Measurements from ENCODE around the gene SCNN1B.
"Not testable (repeated sequence)": the region's sequence is repeated elsewhere in the genome, so short reads cannot be mapped to it uniquely, and the experiment has no call there.

Gene SCNN1B, protein sequence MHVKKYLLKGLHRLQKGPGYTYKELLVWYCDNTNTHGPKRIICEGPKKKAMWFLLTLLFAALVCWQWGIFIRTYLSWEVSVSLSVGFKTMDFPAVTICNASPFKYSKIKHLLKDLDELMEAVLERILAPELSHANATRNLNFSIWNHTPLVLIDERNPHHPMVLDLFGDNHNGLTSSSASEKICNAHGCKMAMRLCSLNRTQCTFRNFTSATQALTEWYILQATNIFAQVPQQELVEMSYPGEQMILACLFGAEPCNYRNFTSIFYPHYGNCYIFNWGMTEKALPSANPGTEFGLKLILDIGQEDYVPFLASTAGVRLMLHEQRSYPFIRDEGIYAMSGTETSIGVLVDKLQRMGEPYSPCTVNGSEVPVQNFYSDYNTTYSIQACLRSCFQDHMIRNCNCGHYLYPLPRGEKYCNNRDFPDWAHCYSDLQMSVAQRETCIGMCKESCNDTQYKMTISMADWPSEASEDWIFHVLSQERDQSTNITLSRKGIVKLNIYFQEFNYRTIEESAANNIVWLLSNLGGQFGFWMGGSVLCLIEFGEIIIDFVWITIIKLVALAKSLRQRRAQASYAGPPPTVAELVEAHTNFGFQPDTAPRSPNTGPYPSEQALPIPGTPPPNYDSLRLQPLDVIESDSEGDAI

DNA sequence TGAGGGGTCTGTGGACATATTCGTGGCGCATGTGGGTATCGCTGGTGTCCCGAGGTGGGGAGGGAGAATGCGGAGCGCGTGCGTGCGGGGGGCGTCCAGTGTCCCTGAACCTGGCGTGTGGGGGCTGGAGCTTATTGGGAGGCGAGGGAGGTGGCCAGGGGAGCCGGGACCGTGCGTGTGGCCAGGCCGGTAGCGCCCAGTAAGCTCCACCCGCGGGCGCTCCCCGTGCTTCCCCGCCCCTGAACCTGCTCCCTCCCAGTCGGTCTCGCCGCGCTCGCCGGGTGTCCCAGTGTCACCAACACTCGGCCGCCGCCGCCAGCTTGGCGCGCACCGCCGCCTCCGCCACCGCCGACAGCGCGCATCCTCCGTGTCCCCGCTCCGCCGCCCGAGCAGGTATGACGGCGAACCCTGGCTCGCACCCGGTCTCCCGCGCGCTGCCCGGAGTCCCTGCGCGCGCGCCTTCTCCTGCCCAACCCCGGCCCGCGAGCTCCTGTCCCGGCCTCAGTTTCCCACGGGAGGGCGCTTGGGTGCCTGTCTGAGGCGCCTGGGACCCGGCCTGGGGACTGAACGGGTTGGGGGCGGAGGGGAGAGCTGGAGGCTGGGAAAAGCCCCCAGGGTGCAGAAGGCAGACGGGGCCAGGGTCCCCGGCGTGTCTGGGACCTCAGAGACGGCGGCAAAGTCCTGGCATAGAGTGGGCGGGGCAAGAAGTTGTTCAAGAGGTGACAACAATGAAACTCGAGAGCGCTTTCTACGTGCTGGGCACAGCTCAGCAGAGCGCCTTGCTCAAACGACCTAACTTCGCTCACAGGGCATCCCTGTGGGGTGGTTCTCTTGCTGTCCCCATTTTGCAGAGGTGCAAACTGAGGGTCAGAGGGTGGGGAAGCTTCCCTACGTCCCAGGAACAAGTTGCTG, at the start of gene SCNN1B:
TSS of gene SCNN1B (plus strand) at position 258 of the 912 bp plus-strand sequence. CDS start 46,298 bp downstream, outside the sequence.
- DNase-seq = peak in 1 of 2 experiments; percentile 26

DNA sequence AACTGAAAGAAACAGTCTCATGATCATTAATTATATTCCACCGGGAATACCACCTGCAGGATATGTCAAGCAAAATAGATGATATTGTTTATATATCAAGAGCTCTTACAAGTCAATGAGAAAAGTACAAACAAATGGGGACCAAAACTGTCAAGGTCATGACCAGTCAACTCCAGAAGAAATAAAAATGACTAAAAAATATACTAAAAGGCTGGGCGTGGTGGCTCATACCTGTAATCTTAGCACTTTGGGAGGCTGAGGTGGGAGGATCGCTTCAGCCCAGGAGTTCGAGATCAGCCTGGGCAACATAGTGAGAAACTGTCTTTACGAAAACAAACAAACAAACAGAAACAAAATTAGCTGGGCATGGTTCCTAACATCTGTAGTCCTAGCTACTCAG, 49.8 kb upstream of the SCNN1B start:
- no peak for DNase-seq

DNA sequence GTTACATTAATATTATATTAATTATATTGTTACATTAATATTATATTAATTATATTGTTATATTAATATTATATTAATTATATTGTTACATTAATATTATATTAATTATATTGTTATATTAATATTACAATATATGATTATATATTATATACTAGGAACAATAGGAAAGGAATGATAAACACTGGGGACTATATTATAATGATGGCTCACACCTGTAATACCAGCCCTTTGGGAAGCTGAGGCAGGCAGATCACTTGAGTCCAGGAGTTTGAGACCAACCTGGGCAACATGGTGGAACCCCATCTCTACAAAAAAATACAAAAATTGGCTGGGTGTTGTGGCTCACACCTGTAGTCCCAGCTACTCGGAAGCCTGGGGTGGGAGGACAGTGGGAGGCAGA, 48.5 kb upstream of the SCNN1B start:
- DNase-seq = not testable (repeated sequence)

DNA sequence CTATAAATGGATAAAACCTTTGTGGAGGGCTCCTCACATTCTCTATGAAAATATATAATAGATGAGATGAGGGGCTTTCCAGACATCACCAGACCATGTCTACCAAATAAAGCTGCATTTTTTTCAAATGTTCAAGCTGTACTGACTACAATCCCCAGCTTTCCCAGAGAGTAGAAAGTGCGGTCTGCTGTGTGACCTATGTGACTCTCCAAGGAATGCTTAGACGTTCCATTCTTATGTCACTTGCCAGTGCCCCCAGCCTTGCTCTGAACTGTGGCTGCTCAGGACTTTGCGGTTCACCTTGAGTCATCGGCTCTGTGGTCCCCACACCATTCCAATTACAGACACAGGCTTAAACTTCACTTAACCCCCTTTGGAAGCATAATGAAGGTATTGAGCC, 47.8 kb upstream of the SCNN1B start:
- no peak for DNase-seq

DNA sequence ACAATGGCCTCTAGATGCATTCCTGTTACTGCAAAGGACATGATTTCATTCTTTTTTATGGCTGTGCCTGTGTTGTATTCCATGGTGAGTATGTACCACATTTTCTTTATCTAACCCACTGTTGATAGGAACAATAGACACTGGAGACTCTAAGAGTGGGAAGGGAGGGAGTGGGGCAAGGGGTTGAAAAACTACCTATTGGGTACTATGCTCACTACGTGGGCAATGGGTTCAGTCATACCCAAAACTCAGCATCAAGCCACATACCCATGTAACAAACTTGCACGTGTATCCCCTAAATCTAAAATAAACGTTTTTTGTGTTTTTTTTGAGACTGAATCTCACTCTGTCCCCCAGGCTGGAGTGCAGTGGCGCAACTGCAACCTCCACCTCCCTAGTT, 47.1 kb upstream of the SCNN1B start:
- no peak for DNase-seq

DNA sequence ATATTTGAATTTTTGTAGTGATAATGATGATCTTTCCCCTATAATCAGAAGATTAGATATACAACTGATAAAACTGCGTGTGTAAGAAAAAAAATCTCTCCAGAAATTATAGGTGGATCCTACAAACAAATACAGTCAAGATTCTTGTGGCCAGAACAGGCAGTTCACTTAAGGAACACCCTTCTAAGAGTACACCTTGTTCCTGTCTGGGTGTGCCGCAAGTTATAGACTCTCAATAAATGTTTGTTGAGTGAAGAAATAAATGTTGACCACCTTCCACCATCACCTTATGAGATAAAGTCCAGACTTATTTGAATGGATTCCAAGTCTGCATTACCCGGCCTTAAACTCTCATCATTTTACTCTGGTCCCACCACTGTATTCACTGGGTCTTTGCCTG, 45.7 kb upstream of the SCNN1B start:
- DNase-seq = no peak

DNA sequence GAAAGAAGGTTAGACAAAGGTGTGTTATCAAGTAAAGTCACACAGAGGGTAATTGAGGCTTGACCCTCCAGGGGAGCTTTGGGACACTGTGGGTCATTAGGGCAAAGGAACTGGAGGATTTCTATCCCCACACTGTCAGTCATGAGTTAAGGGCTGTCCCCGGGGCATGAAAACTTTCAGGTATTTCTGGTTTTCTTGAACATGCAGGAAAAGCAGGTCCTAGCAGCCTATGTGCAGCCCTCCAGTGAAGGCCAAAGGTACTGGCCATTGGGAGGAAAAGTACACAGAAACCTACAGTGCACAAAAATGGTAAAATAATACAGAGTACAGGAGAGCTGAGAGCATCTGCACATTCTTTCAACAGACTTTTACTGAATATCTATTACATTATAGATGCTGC, 44.4 kb upstream of the SCNN1B start:
- DNase-seq = no peak

DNA sequence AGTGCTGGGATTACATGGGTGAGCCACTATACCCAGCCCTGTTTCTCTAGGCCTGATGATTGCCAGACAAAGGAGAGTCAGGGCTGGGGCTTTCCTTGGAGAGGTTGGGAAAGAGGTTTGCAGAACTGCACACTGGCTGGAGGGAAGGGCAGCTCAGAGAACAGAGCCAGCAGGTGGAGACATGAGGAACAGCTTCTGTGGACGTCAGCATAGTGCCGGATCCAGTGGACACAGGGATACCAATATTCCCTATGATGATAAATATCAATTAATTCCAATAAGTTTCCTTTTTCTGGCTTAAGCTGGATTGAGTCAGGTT, 43.2 kb upstream of the SCNN1B start:
- no peak for DNase-seq

DNA sequence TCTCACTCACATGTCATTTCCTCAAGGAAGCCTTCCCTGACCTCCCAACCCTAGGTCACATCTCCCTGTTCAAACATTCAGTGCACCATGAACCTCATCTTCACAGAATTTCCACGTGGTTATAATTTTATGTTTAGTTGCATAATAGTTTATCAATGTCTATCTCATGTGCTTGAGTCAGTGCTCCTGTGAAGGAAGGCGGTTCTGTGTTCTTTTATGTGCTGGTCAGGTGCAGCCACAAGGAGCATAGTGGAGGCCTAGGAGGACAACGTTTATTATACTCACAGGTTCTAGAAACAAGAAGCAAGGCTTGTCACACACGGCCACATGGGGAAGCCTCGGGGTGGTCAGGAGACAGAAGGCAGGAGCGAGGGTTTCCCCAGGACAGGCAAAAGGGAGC, 34.5 kb upstream of the SCNN1B start:
- DNase-seq = no peak

DNA sequence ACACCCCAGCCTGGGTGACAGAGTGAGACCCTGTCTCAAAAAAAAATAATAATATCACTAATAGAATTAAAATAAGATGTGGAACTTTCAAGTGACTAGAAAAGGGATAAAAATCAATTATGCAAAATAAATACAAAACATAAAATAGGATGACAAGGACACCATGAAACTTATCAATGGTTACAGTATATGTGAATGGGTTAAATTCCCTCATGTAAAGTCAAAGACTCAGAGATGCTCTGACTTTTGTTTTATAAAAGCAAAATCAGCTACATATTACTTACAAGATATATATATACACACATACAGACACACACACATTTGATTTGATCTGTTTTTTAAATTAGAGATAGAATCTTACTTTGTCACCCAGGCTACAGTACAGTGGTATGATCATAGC, 33.5 kb upstream of the SCNN1B start:
- DNase-seq = no peak

DNA sequence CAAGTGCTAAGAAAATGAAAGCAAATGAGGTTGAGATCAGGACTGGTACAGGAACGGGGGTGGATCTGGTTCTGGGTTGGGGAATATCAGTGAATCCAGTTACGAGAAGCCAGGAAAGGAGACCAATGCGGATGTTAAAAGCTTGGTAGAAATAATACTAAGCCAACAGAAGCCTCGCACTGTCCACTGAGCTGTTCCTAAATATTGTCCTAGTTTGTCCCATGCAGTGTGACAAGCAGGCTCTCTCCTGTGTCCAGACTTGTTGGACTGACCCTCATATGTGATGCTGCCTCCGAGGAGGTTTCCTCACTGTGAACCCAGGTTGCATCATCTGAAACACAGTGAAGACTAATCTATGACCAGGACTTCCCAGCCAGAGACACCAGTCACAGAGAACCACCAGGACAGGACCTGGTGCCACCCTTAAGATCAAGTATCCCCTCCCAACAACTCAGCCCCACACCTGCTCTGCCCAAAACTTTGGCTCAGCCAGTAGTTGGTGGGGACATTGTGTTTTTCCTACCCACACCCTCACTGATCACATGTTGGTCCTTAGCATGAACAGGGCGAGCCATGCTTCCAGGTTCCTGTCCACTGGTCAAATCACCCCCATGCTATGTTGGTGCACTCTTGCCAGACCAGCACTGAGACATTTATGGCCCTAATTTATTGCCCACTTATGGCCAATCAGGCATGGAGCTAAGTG, 32.7 kb upstream of the SCNN1B start:
- DNase-seq = no peak

DNA sequence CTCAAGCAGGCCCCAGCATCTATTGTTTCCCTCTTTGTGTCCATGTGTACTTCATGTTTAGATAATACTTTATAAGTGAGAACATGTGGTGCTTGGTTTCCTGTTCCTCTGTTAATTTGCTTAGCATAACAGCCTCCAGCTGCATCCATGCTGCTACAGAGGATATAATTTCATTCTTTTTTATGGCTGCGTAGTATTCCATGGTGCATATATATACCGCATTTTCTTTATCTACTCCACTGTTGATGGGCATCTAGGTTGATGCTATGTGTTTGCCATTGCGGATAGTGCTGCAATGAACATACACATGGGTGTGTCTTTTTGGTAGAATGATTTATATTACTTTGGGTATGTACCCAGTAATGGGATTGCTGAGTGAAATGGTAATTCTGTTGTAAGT, 31.4 kb upstream of the SCNN1B start:
- no peak for DNase-seq

DNA sequence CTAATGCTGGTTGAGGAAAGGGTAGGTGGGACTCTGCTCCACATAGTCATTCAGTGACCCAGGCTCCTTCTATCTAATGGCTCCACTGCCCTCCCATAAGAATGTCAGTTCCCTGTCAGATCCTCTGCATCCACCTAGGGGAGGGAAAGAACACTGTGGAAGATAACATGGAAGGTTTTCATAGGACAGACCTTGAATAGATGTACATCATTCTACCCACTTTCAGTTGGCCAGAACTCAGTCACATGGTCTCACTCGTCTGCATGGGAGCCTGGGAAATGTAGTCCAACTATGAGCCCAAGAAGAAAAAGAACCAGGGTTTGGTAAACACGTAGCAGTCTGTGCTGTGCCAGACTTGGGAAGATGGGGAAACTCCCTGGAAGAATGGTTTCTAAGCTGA, 27.1 kb upstream of the SCNN1B start:
- no peak for DNase-seq

DNA sequence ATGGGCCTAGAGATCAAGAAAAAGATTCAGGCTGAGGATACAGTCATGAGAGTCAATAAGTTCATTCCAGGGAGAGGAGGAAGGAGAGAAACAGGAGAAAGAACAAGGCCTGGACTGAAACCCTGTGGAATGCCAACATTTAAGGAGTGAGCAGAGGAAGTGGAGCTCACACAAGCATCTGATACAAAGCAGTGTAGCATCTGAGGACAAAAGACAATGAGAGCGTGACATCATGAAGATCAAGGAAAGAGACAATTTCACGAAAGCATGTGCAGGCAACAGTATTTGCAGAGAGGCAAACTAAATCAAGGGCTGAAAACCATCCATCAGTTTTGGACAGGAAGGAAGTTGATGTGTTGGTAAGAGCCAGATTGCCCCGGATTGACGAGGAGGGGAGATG, 25.3 kb upstream of the SCNN1B start:
- DNase-seq = no peak

DNA sequence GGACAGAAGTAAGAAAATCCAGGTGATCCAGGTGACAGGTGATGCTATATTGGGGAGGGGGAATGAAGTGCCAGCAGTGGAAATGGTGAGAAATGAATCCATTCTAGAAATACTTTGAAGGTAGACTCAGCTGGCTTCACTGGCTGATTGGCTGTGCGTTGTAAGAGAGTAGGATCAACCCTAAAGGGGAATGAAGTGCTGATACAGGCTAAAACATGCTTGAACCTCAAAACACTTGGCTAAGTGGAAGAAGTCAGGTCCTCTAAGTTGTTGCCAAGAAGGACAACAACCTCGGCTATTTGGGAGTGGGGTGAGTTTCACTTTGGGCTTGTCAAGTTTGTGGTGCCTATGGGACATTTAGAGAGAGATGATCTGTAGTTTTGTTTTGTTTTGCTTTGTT, 24.1 kb upstream of the SCNN1B start:
- DNase-seq = no peak

DNA sequence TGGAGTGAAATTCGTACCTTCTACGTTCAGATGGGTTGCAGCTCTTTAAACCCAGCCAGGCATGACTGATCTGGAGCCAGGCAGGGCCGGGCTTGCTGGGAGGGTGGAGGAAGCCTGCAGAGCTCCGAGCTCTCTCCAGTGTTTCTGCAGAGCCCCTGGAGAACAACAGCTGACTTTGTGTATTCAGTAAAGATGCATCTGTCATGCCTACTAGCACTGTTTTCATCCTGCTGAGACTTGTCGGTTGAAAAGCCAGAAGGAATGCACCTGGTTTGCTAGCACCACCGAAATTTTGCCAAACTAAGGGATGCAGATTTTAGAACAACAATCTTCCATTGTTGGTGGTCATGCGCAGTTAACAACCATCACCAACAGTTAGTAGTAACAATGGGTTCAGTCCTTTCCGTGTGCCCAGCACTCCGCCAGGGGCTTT, 22.4 kb upstream of the SCNN1B start:
- peak; percentile 70 to 84 for DNase-seq

DNA sequence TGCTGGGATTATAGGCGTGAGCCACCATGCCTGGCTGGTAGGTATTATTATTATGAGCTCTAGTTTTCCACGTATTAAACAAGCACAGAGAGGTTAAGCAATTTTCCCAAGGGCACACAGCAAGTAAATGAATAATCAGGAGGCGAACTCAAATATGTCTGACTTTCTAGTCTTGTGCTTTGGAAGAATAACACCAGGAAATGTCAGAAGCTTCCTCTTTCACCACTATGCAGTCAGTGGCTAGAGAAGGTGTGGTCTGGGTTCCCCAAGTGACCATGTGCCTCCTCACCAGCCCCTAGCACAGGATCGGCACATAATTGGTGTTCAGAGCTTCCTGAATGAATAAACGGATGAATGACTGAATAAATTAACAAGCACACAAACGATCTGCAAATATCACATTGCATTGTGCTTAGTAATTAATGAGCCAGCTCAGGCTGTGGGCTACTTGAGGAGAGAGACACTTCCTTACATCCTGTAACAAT, 21.6 kb upstream of the SCNN1B start:
- no peak for DNase-seq

DNA sequence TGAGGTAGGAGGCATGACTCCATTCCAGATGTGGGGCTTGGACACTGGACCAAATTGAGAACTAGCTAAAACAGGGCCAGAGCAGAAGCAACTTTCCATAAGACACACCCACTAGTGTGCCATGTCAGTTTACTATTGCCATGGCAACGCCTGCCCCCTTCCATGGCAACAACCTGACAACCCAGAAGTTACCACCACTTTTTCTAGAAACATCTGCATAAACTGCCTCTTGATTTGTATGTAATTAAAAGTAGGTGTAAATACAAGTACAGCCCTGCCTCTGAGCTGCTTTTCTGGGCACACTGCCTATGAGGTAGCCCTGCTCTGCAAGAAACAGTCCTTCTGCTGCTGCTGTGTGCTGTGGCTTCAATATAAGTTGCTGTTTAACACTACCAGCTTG, 19.5 kb upstream of the SCNN1B start:
- DNase-seq = peak in 1 of 2 experiments; percentile 19

DNA sequence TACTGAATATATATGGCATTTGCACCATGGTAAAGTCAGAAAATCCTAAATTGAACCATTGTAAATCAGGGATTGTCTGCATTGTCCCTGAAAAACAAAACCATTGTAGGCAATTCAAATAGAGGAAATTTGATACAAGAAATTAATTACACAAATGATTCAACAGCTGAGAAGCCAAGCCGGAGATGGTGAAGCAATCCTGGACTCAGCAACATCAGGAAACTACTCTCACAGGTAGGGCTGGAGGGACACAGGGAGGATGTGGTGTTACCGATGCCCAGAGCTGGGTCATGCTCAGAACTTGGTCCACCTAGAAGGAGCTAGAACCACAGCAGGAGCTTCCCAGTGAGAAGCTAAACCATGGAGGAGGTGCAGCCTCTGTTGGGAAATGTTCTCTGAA, 18.5 kb upstream of the SCNN1B start:
- DNase-seq = no peak

DNA sequence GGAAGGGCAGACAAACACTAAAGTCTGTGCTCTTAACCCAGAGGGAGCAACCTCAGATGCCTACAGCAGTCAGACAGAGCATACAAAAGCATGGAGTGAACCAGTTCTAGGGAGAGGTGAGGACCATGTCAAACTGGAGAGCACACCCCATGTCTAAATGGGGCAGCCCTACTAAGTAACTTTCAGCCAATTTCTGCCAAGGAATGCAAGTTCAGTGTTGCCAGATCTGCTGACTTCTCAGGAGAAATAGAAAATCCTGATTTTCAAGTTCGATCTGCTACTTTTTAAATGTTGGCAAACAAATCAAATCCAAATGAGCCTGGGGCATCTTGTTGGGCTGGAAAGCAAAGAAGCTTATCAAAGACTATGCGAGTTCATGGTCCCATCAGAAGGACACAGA, 17.5 kb upstream of the SCNN1B start:
- no peak for DNase-seq

DNA sequence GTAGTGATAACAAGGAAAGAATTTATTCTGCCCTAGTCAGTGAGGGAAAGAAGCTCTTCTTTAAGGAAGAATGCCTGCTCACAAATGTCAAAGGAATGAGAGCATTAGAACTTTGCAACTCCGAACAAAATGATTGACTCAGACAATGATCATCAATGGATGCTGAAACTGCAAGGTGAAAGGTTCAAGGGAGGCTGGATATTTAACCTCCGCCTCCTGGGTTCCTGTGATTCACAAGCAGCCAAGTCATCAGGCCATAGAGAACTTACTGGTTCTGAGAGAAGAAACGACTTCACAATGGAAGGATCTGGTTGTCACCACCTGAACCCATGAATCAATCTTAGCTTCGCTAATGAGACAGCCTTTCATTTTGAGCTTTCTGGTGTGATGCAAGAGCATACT, 16.0 kb upstream of the SCNN1B start:
- DNase-seq = no peak

DNA sequence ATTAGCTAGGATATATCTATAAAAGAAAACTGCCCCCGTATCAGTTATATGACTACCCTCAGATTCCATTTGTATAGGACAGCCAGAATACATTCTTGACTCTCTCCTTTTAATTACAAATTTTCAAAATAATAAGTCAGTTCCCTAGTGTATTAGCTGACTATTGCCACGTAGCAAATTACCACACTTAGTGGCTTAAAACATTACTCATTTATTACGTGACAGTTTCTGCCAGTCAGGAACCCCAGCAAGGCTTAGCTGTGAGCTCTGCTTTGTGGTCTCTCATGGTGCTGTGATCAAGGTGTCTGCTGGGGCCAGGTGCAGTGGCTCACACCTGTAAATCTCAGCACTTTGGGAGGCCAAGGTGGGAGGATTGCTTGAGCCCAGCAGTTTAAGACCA, 13.9 kb upstream of the SCNN1B start:
- DNase-seq = no peak
